K562 (cell line): ENCODE data around the gene NEIL1. TPM values are rescaled to one million over a fixed set of nuclear protein-coding genes. Genes with fewer than 3 reads are reported as not detected.

ENCODE experiments used
- CBX2 ChIP-seq: fragments of 200-600 bp; sonication (generic); IDR thresholded peaks from one replicate; pipeline ENCODE4 v1.6.1; 2012; ENCODE audit warnings: mild to moderate bottlenecking, low read length, inconsistent platforms; ENCODE audit not compliant: insufficient read depth, poor library complexity, severe bottlenecking
- CCNT2 ChIP-seq: IDR thresholded peaks from 2 replicates; pipeline ENCODE4 v1.6.1; 2011; ENCODE audit warnings: borderline replicate concordance, low read depth, mild to moderate bottlenecking, moderate library complexity, mixed read lengths, low read length; ENCODE audit not compliant: insufficient read length; ENCODE audit errors: extremely low read depth
- GATAD2A ChIP-seq: fragments of 450-650 bp; IDR thresholded peaks from 2 replicates; pipeline ENCODE4 v1.6.1; 2017
- HES1 ChIP-seq: fragments of 450-650 bp; IDR thresholded peaks from 2 replicates; pipeline ENCODE4 v1.6.1; 2016; ENCODE audit warnings: low read depth, mild to moderate bottlenecking, moderate library complexity
- NEUROD1 ChIP-seq: fragments of 150-350 bp; IDR thresholded peaks from 2 replicates; pipeline ENCODE4 v1.6.1; 2014; ENCODE audit warnings: borderline replicate concordance, low read length, low read depth; ENCODE audit not compliant: partially characterized antibody
- TRIM24 ChIP-seq, 2 experiments: fragments of 450-650 bp; IDR thresholded peaks; 2 replicates each; pipeline ENCODE4 v1.6.1; 2016
- USF1 ChIP-seq: sonication (generic); formaldehyde crosslinking; IDR thresholded peaks from 2 replicates; pipeline ENCODE4 v1.9.0; 2022; ENCODE audit warnings: mild to moderate bottlenecking, missing genetic modification reagents
- ZNF408 ChIP-seq: fragments of 250-450 bp; sonication (Bioruptor Pico); IDR thresholded peaks from 2 replicates; pipeline ENCODE4 v1.4.0; 2020; ENCODE audit warnings: low read depth, mild to moderate bottlenecking, moderate library complexity
- polyA plus RNA-seq, 8 experiments: library from polyadenylated mRNA; depleted of rRNA in 4 of 8; stranded (reverse) in 5 of 8; unstranded in 3 of 8; fragments of >200 nt; fragmentation: Nextera tagmentation in 2 of 8; fragmentation: Illumina TruSeq in 1 of 8; extraction: Ambion mirVana in 2 of 8; extraction: Trizol in 1 of 8; gene quantifications; 2 replicates each; pipeline versions ENCODE4 v1.2.1 to v1.2.3, GENCODE V29; 2011 to 2014; ENCODE audit warnings: inconsistent platforms in 1 of 8, missing spikeins in 1 of 8
- total RNA-seq, 7 experiments: library from RNA; depleted of rRNA in 6 of 7; stranded (reverse); fragments of >200 nt in 6 of 7; fragmentation: Illumina TruSeq in 2 of 7; extraction: Trizol in 2 of 7; gene quantifications; 2 replicates each; pipeline versions ENCODE4 v1.2.1 to v1.2.3, GENCODE V29; 2011 to 2021; ENCODE audit warnings: low replicate concordance in 1 of 7

NEIL1 gene
- total and polyA plus RNA-seq, 9 of the 15 experiments (the other 6 are each of a cell fraction or from before 2014, with no cell fraction given), result 0.14 to 4.3 (median 2.4) TPM

GRCh38 chr15:75367913-75368688 lies 21.3 kb downstream of the NEIL1 start, which contains the start of gene MAN2C1 (continued):
- TF ChIP-seq ZNF408 (no peak), CBX2 (no peak), HES1 (no peak), GATAD2A (0 out of 2 replicates have a peak, but pooled peaks have one; percentile 43), NEUROD1 (peak; percentile 86), USF1 (peak; percentile 36), CCNT2 (peak; percentile 77), TRIM24 (IDR thresholded peaks at IDR 0.05) (peak in 1 of 2 experiments; percentile 99; a peak in 2 of 4 replicates)
- TF ChIP-seq, all 486 proteins: peak for 205
